ENCODE data around the gene MPPED1. TPM values are rescaled to one million over a fixed set of nuclear protein-coding genes. Genes with fewer than 3 reads are reported as not detected.

MPPED1 gene
- total RNA-seq, 1 experiment from 2014 or later: 0.35 TPM

DNA sequence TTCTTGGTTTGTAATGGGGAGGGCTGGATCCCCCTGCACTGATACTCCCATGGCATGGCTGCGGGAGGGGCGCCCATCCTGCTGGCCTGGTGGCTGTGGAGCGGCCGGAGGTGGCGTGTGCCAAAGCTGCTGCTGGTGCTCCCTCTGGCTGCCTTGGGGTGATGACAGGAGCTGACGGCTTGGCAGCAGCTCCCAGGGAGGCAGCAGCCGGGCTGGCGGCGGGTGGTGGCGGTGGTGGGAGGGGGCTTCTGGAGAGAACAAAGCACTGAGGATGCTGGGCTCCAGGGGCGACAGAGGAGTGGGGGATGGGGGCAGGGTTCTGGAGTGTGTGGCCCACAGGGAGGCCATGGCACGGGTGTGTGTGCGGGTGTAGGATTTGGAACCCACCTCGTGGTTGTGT lies 11.4 kb upstream of the MPPED1 start:
- no peak for ATAC-seq
- POLR2A ChIA-PET: no interaction called here
- no peaks in the 10 kb centered on the region; the same call in 1 of the 2 replicates for H3K9me3 Mint-ChIP-seq
- CTCF ChIA-PET: interaction anchor here (0.8 kb wide), 1 partner anchor 483 kb away, joined by 3 read pairs; no protein-coding TSS in a partner anchor
- TF ChIP-seq OVOL2 (CRISPR knock-in tag; IDR thresholded peaks at IDR 0.05; ENCODE audit: borderline replicate concordance) (no peak), JUN (CRISPR knock-in tag; IDR thresholded peaks at IDR 0.05) (no peak), ATF6 (CRISPR knock-in tag; IDR thresholded peaks at IDR 0.05) (no peak), ZNF416 (CRISPR knock-in tag; IDR thresholded peaks at IDR 0.05) (no peak), NFATC4 (CRISPR knock-in tag; IDR thresholded peaks at IDR 0.05) (no peak), TCF7 (CRISPR knock-in tag; IDR thresholded peaks at IDR 0.05; ENCODE audit: low read depth) (no peak), ZNF317 (CRISPR knock-in tag; IDR thresholded peaks at IDR 0.05; ENCODE audit: borderline replicate concordance, low read depth) (no peak), ZNF423 (CRISPR knock-in tag; IDR thresholded peaks at IDR 0.05) (no peak), HMGXB4 (CRISPR knock-in tag; IDR thresholded peaks at IDR 0.05) (no peak)
- TF ChIP-seq, protein P1, sequence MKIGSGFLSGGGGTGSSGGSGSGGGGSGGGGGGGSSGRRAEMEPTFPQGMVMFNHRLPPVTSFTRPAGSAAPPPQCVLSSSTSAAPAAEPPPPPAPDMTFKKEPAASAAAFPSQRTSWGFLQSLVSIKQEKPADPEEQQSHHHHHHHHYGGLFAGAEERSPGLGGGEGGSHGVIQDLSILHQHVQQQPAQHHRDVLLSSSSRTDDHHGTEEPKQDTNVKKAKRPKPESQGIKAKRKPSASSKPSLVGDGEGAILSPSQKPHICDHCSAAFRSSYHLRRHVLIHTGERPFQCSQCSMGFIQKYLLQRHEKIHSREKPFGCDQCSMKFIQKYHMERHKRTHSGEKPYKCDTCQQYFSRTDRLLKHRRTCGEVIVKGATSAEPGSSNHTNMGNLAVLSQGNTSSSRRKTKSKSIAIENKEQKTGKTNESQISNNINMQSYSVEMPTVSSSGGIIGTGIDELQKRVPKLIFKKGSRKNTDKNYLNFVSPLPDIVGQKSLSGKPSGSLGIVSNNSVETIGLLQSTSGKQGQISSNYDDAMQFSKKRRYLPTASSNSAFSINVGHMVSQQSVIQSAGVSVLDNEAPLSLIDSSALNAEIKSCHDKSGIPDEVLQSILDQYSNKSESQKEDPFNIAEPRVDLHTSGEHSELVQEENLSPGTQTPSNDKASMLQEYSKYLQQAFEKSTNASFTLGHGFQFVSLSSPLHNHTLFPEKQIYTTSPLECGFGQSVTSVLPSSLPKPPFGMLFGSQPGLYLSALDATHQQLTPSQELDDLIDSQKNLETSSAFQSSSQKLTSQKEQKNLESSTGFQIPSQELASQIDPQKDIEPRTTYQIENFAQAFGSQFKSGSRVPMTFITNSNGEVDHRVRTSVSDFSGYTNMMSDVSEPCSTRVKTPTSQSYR (CRISPR knock-in tag; IDR thresholded peaks at IDR 0.05): no peak
- DNase-seq (ENCODE audit: low spot score): no peak
- no peaks in the 10 kb centered on the region for H3K27me3 Mint-ChIP-seq (ENCODE audit: low read depth)
- H3K27ac Mint-ChIP-seq: no peak overlapping the region
- no peak overlapping the region for H3K4me3 Mint-ChIP-seq
- H3K4me1 Mint-ChIP-seq: peaks cover 3% of the 10 kb centered on the region; the same call in 1 of the 2 replicates
- no peaks in the 10 kb centered on the region for H3K36me3 Mint-ChIP-seq

- H3K9me3 Mint-ChIP-seq: no peaks in the 10 kb centered on the region; the same call in 1 of the 2 replicates
- H3K27me3 Mint-ChIP-seq (ENCODE audit: low read depth): no peaks in the 10 kb centered on the region
- H3K27ac Mint-ChIP-seq: no peak overlapping the region
- H3K4me3 Mint-ChIP-seq: no peak overlapping the region
- ChIA-PET CTCF (no interaction called here), POLR2A (no interaction called here)
- DNase-seq (ENCODE audit: low spot score): peak; percentile 7
- ATAC-seq: no peak
- no peaks in the 10 kb centered on the region for H3K36me3 Mint-ChIP-seq
- TF ChIP-seq, protein P2, sequence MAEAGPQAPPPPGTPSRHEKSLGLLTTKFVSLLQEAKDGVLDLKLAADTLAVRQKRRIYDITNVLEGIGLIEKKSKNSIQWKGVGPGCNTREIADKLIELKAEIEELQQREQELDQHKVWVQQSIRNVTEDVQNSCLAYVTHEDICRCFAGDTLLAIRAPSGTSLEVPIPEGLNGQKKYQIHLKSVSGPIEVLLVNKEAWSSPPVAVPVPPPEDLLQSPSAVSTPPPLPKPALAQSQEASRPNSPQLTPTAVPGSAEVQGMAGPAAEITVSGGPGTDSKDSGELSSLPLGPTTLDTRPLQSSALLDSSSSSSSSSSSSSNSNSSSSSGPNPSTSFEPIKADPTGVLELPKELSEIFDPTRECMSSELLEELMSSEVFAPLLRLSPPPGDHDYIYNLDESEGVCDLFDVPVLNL (CRISPR knock-in tag; IDR thresholded peaks at IDR 0.05; ENCODE audit: borderline replicate concordance, low read depth): no peak
- no peak for TF ChIP-seq ZNF138 (CRISPR knock-in tag; conservative IDR thresholded peaks at IDR 0.05)
- TF ChIP-seq ZNF671 (CRISPR knock-in tag; IDR thresholded peaks at IDR 0.05): no peak
- peaks cover 3% of the 10 kb centered on the region; the same call in 1 of the 2 replicates for H3K4me1 Mint-ChIP-seq
These were observed 10.6 kb upstream of the MPPED1 start for GRCh38 chr22:43401233-43401632.

DNA sequence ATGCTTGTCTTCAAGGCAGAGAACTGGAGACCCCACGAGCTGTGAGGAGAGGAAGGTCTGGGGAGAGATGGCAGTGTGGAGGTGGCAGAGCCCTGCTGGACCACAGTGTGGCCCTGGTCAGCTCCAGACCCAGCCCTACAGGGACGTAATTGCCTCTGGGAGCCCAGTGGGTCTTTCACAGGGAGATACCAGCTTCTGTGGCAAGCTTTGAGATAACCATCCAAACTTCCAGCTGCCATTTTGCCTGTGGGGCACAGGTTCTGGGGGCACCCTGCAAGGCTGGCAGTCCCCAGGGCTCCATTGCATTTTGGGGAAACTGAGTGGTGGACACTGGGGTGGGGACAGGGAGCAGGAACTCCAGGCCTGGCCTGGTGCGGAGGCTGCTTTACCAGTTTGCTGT lies 10.2 kb upstream of the MPPED1 start:
- Mint-ChIP-seq H3K4me3 (no peak overlapping the region), H3K9me3 (no peaks in the 10 kb centered on the region; the same call in 1 of the 2 replicates), H3K27me3 (ENCODE audit: low read depth) (no peaks in the 10 kb centered on the region), H3K27ac (no peak overlapping the region), H3K4me1 (peaks cover 3% of the 10 kb centered on the region; the same call in 1 of the 2 replicates), H3K36me3 (no peaks in the 10 kb centered on the region)
- ATAC-seq (no peak), DNase-seq (ENCODE audit: low spot score) (peak; percentile 3)
- CTCF ChIA-PET: no interaction called here
- POLR2A ChIA-PET: no interaction called here
- TF ChIP-seq PRRX2 (CRISPR knock-in tag; IDR thresholded peaks at IDR 0.05) (no peak), ZNF512 (CRISPR knock-in tag; IDR thresholded peaks at IDR 0.05; ENCODE audit: borderline replicate concordance) (no peak), ATF3 (CRISPR knock-in tag; conservative IDR thresholded peaks at IDR 0.05) (no peak), ATF2 (CRISPR knock-in tag; IDR thresholded peaks at IDR 0.05; ENCODE audit: borderline replicate concordance, low read depth) (no peak), FOXP1 (CRISPR knock-in tag; IDR thresholded peaks at IDR 0.05; ENCODE audit: borderline replicate concordance) (no peak), ZNF263 (CRISPR knock-in tag; IDR thresholded peaks at IDR 0.05; ENCODE audit: low read depth) (no peak)
- TF ChIP-seq, protein P3, sequence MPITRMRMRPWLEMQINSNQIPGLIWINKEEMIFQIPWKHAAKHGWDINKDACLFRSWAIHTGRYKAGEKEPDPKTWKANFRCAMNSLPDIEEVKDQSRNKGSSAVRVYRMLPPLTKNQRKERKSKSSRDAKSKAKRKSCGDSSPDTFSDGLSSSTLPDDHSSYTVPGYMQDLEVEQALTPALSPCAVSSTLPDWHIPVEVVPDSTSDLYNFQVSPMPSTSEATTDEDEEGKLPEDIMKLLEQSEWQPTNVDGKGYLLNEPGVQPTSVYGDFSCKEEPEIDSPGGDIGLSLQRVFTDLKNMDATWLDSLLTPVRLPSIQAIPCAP (CRISPR knock-in tag; IDR thresholded peaks at IDR 0.05): no peak

All from WTC11 (cell line).